Placental epithelial cell (primary cell): Measurements from ENCODE around the gene PPP2R5D. TPM values are rescaled to one million over a fixed set of nuclear protein-coding genes. Genes with fewer than 3 reads are reported as not detected.

Experiments used
- total RNA-seq: library from RNA; depleted of rRNA; stranded (reverse); fragments of >200 nt; gene quantifications from 2 replicates; pipeline ENCODE4 v1.2.3, GENCODE V29; 2012

The PPP2R5D gene
- total RNA-seq, result 39.3 and 49.2 TPM in 2 replicates

GRCh38 chr6:42984001-42984923 is at the start of gene PPP2R5D:
PPP2R5D (plus strand) TSS chr6:42984570; CDS start chr6:42984678, 108 bp downstream.

GRCh38 chr6:42960243-42961019 is 23.9 kb upstream of the PPP2R5D start, which contains the start of gene GNMT:
GNMT (plus strand) TSS chr6:42960754; CDS start chr6:42960768, 14 bp downstream.

GRCh38 chr6:42978839-42979522 is 5.4 kb upstream of the PPP2R5D start, which contains the start of gene PEX6:
PEX6 (minus strand) TSS chr6:42979181; CDS start chr6:42979150, 31 bp downstream.

GRCh38 chr6:43013843-43014433 is 29.6 kb downstream of the PPP2R5D start, which contains the start of the genes KLHDC3 and MEA1:
KLHDC3 (plus strand) TSS chr6:43014249; CDS start chr6:43017193, 2,944 bp downstream.
MEA1 (minus strand) TSS chr6:43013946; CDS start chr6:43013813, 133 bp downstream.

GRCh38 chr6:43021270-43022047 is 37.1 kb downstream of the PPP2R5D start, which contains the start of gene RRP36:
RRP36 (plus strand) TSS chr6:43021623; CDS start chr6:43021655, 32 bp downstream.

GRCh38 chr6:43053545-43054205 is 69.3 kb downstream of the PPP2R5D start, which contains the start of gene CUL7:
CUL7 (minus strand) TSS chr6:43053851; CDS start chr6:43052788, 1,063 bp downstream.

GRCh38 chr6:43059168-43060033 is 75.0 kb downstream of the PPP2R5D start, which contains the start of the genes KLC4 and MRPL2:
KLC4 (plus strand) TSS chr6:43059631; CDS start chr6:43061336, 1,705 bp downstream.
MRPL2 (minus strand) TSS chr6:43059434; CDS start chr6:43059381, 53 bp downstream.

Other genes starting within 250 kb of the PPP2R5D start
- gene TBCC, start 238.5 kb upstream of the PPP2R5D start, total RNA-seq, result 34.2 and 36.3 TPM in 2 replicates
- gene BICRAL, start 202.5 kb upstream of the PPP2R5D start, total RNA-seq, result 6.1 and 7.5 TPM in 2 replicates
- 83.6 and 87.5 TPM in 2 replicates for gene RPL7L1, start 105.0 kb upstream of the PPP2R5D start, total RNA-seq
- gene PTCRA, start 68.5 kb upstream of the PPP2R5D start, total RNA-seq, result not detected in 2 replicates
- gene CNPY3, start 55.1 kb upstream of the PPP2R5D start, total RNA-seq, result 37.6 and 44.8 TPM in 2 replicates
- gene GNMT, start 23.8 kb upstream of the PPP2R5D start, total RNA-seq, result 0.43 TPM in 1 of 2 replicates, not detected in the other
- gene PEX6, start 5.4 kb upstream of the PPP2R5D start, total RNA-seq, result 49.1 and 53.0 TPM in 2 replicates
- 57.7 and 59.3 TPM in 2 replicates for gene MEA1, start 29.4 kb downstream of the PPP2R5D start, total RNA-seq
- gene KLHDC3, start 29.7 kb downstream of the PPP2R5D start, total RNA-seq, result 81.7 and 147 TPM in 2 replicates
- 41.6 and 59.4 TPM in 2 replicates for gene RRP36, start 37.1 kb downstream of the PPP2R5D start, total RNA-seq
- gene CUL7, start 69.3 kb downstream of the PPP2R5D start, total RNA-seq, result 57.5 and 80.1 TPM in 2 replicates
- gene MRPL2, start 74.9 kb downstream of the PPP2R5D start, total RNA-seq, result 22.8 and 28.1 TPM in 2 replicates
- 40.0 and 41.2 TPM in 2 replicates for gene KLC4, start 75.1 kb downstream of the PPP2R5D start, total RNA-seq
- gene PTK7, start 91.7 kb downstream of the PPP2R5D start, total RNA-seq, result 844 and 868 TPM in 2 replicates
- 11.8 and 34.7 TPM in 2 replicates for gene SRF, start 186.7 kb downstream of the PPP2R5D start, total RNA-seq
- 32.0 and 40.4 TPM in 2 replicates for gene CUL9, start 197.6 kb downstream of the PPP2R5D start, total RNA-seq
- gene DNPH1, start 244.9 kb downstream of the PPP2R5D start, total RNA-seq, result 42.8 and 62.0 TPM in 2 replicates